GM12801 (cell line): Measurements from ENCODE around the gene SNN.

Source experiments
- CTCF ChIP-seq: IDR thresholded peaks from one replicate; pipeline ENCODE4 v1.5.1; 2011; ENCODE audit warnings: control low read depth; ENCODE audit not compliant: insufficient read length; ENCODE audit errors: extremely low read depth

SNN gene

GRCh38 chr16:11721781-11722467, 53.7 kb downstream of the SNN start:
- no peak for TF ChIP-seq CTCF

GRCh38 chr16:11722468-11722808, 54.2 kb downstream of the SNN start:
- no peak for TF ChIP-seq CTCF

GRCh38 chr16:11725457-11725856, 57.2 kb downstream of the SNN start:
- TF ChIP-seq CTCF = no peak

GRCh38 chr16:11726008-11726407, 57.8 kb downstream of the SNN start:
- TF ChIP-seq CTCF = no peak

DNA sequence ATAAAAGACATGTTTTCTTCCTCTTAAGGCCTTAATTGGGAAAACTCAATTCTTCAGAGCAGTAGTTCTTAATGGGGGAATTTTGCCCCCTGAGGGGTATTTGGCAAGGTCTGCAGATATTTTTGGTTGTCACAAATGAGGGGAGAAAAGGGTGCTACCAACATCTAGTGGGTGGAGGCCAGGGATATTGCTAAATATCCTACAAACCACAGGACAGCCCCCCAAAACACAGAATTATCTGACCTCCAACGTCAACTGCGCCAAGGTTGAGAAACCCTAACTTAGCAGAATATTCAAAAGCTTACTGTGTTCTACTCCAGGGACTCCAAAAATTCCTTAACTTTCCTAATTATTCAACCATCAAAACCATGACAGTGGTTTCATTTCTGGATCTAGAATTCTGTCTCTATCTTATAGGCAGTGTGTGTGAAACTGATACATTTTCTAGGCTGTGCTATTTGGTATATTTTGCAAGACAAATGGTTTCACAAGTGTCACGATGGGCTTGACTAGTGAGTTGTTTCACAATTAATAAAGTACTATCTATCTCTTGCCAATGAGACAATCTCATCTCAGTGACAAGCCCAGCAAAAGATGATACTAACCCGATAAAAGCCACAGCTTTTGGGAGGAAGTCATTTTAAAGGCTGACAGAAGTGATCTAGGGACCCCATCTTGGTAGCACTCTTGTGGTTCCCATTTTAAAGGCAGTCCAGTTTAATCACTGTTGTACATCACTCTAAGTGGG, 59.7 kb downstream of the SNN start:
- no peak for TF ChIP-seq CTCF
